B cell (primary cell): ENCODE data around the gene ATP4B. TPM values are rescaled to one million over a fixed set of nuclear protein-coding genes. Genes with fewer than 3 reads are reported as not detected.

Source experiments
- ATAC-seq: fragments of 200-7000 bp; cut with Tn5 transposase; one replicate; pipeline ENCODE4 v1.10.0; 2021; ENCODE audit warnings: low read depth, mild to moderate bottlenecking, moderate number of reproducible peaks, moderate library complexity
- CTCF ChIA-PET: fragments of 350-600 bp; sonication (Branson Sonifier 250); formaldehyde crosslinking; loops from one replicate; lab custom pipeline; 2021; ENCODE audit warnings: antibody characterized with exemption, inconsistent platforms; lab: Charles Lee
- POLR2A ChIA-PET: fragments of 350-600 bp; sonication (Branson Sonifier 250); formaldehyde crosslinking; loops from one replicate; lab custom pipeline; 2021; ENCODE audit warnings: antibody characterized with exemption; lab: Charles Lee
- DNase-seq: peaks from one replicate; pipeline ENCODE4 v3.0.0; 2013
- H2AFZ ChIP-seq: 2 replicates; pipeline ENCODE4 v1.6.1; 2012; ENCODE audit warnings: mild to moderate bottlenecking, low read depth, low read length; ENCODE audit not compliant: insufficient read depth, poor library complexity, severe bottlenecking
- H3K27ac ChIP-seq, 2 donors: 1 replicate in 1 of 2; 2 replicates in 1 of 2; pipeline ENCODE4 v1.5.1; 2012 to 2013; ENCODE audit warnings: low read length in 2 of 2, mild to moderate bottlenecking in 2 of 2, moderate library complexity in 1 of 2
- H3K27me3 ChIP-seq, 4 experiments: fragments of 200-600 bp in 1 of 4; sonication (generic) in 1 of 4; replicated peaks in 1 of 4; 1 replicate in 2 of 4; 2 replicates in 2 of 4; pipeline versions ENCODE4 v1.6.1 to v1.7.0; 2013 to 2016; ENCODE audit warnings: low read length in 3 of 4, mild to moderate bottlenecking in 2 of 4, mixed read lengths in 1 of 4, moderate library complexity in 1 of 4; ENCODE audit not compliant: insufficient read depth in 4 of 4, control insufficient read depth in 3 of 4; ENCODE audit errors: control extremely low read depth in 1 of 4
- H3K36me3 ChIP-seq, 2 experiments: replicated peaks in 1 of 2; 1 replicate in 1 of 2; 2 replicates in 1 of 2; pipeline versions ENCODE4 v1.6.1 to v1.7.1; 2013; ENCODE audit warnings: low read length in 1 of 2; ENCODE audit not compliant: insufficient read depth in 2 of 2, control insufficient read depth in 1 of 2; ENCODE audit errors: control extremely low read depth in 1 of 2, extremely low read depth in 1 of 2
- H3K4me1 ChIP-seq, 2 donors: fragments of 200-600 bp in 1 of 2; sonication (generic) in 1 of 2; 1 replicate in 1 of 2; 2 replicates in 1 of 2; pipeline versions ENCODE4 v1.5.1 to v1.6.1; 2013 to 2017; ENCODE audit warnings: low read length in 2 of 2; ENCODE audit not compliant: control insufficient read depth in 2 of 2, insufficient read depth in 2 of 2
- H3K4me2 ChIP-seq: replicated peaks from 2 replicates; pipeline ENCODE3; 2012; ENCODE audit warnings: mild to moderate bottlenecking, low read depth, low read length; ENCODE audit not compliant: poor library complexity, severe bottlenecking
- H3K4me3 ChIP-seq, 5 experiments: fragments of 200-600 bp in 1 of 5; sonication (generic) in 1 of 5; 1 replicate in 3 of 5; 2 replicates in 2 of 5; pipeline versions ENCODE4 v1.5.1 to v1.7.0; 2011 to 2016; ENCODE audit warnings: low read length in 4 of 5, mild to moderate bottlenecking in 4 of 5, low read depth in 2 of 5, control low read depth in 1 of 5, moderate library complexity in 1 of 5; ENCODE audit not compliant: insufficient read depth in 1 of 5; ENCODE audit errors: control extremely low read depth in 1 of 5, extremely low read depth in 1 of 5
- H3K79me2 ChIP-seq: fragments of 200-600 bp; sonication (generic); one replicate; pipeline ENCODE4 v1.6.0; 2016; ENCODE audit warnings: low read length; ENCODE audit not compliant: control insufficient read depth, insufficient read depth
- H3K9ac ChIP-seq: fragments of 200-600 bp; sonication (generic); 2 replicates; pipeline ENCODE4 v1.6.1; 2017; ENCODE audit warnings: mild to moderate bottlenecking, low read length, moderate library complexity
- H3K9me3 ChIP-seq, 3 donors: one replicate each; pipeline versions ENCODE4 v1.6.1 to v1.7.1; 2013; ENCODE audit warnings: low read length in 2 of 3; ENCODE audit not compliant: control insufficient read depth in 2 of 3, insufficient read depth in 1 of 3; ENCODE audit errors: control extremely low read depth in 1 of 3
- H4K20me1 ChIP-seq: 2 replicates; pipeline ENCODE4 v1.6.0; 2012; ENCODE audit warnings: mild to moderate bottlenecking, low read length; ENCODE audit not compliant: insufficient read depth, control insufficient read depth, poor library complexity, severe bottlenecking
- H3K27ac Mint-ChIP-seq: one replicate; pipeline ENCODE4 v1.8.0; 2021; ENCODE audit warnings: mixed read lengths
- H3K27me3 Mint-ChIP-seq: one replicate; pipeline ENCODE4 v1.8.0; 2021; ENCODE audit warnings: mixed read lengths
- H3K4me1 Mint-ChIP-seq: one replicate; pipeline ENCODE4 v1.8.0; 2021; ENCODE audit warnings: mixed read lengths
- H3K4me3 Mint-ChIP-seq: one replicate; pipeline ENCODE4 v1.8.0; 2021; ENCODE audit warnings: mixed read lengths
- H3K9me3 Mint-ChIP-seq: one replicate; pipeline ENCODE4 v1.8.0; 2022; ENCODE audit warnings: mixed read lengths; ENCODE audit not compliant: insufficient read depth
- CTCF ChIP-seq: fragments of 200-600 bp; IDR thresholded peaks from one replicate; pipeline ENCODE4 v1.8.0; 2022; ENCODE audit warnings: antibody characterized with exemption, mild to moderate bottlenecking
- EZH2 ChIP-seq: IDR thresholded peaks from 2 replicates; pipeline ENCODE4 v1.6.1; 2012; ENCODE audit warnings: borderline replicate concordance, low read depth, mild to moderate bottlenecking, moderate library complexity, low read length; ENCODE audit not compliant: insufficient read depth, poor library complexity, severe bottlenecking
- WGBS: methylation state at CpG from one replicate; pipeline ENCODE4 v1.1.5; 2013; ENCODE audit warnings: missing lambda C conversion rate; ENCODE audit not compliant: insufficient coverage; 5-methylcytosine and 5-hydroxymethylcytosine counted together
- intact Hi-C: fragments of 100-400 bp; cut with micrococcal nuclease; formaldehyde crosslinking; loops from one replicate; pipeline ENCODE4 v1.10.0; 2022
- polyA plus RNA-seq: library from polyadenylated mRNA; depleted of rRNA; stranded (reverse); fragments of >200 nt; gene quantifications from 2 replicates; pipeline ENCODE4 v1.2.3, GENCODE V29; 2012
- total RNA-seq, 2 donors: library from RNA; stranded (reverse); fragments of 120-200 nt in 1 of 2; gene quantifications; 1 replicate in 1 of 2; 2 replicates in 1 of 2; pipeline versions ENCODE4 v1.2.3 to v1.2.4, GENCODE V29; 2013 to 2022

ATP4B gene
- total and polyA plus RNA-seq, 2 donors (not counting 1 experiment from before 2014, with no cell fraction given) = not detected

- H3K9me3 Mint-ChIP-seq = no peaks in the 10 kb centered on the region
- ATAC-seq = no peak
- Histone ChIP-seq H3K27me3 (no peaks in the 10 kb centered on the region), H3K9ac (no peak overlapping the region), H3K27ac (no peak overlapping the region), H3K4me2 (no peak overlapping the region), H3K4me3 (no peak overlapping the region), H3K79me2 (peaks cover 48% of the 10 kb centered on the region), H2AFZ (no peak overlapping the region), H3K36me3 (peaks cover 0 to 49% of the 10 kb centered on the region in 2 experiments), H3K4me1 (no peaks in the 10 kb centered on the region), H4K20me1 (peaks cover 6% of the 10 kb centered on the region), H3K9me3 (no peaks in the 10 kb centered on the region)
- POLR2A ChIA-PET = no interaction called here
- no peaks in the 10 kb centered on the region for H3K4me1 Mint-ChIP-seq
- CTCF ChIA-PET = no interaction called here
- no peak overlapping the region for H3K27ac Mint-ChIP-seq
- 100% methylated on average over 3 of the region's 6 CpGs for WGBS
- no peak overlapping the region for H3K4me3 Mint-ChIP-seq
- no peak for DNase-seq
- intact Hi-C loops = no loop called here
- TF ChIP-seq EZH2 (no peak), CTCF (no peak)
- H3K27me3 Mint-ChIP-seq = no peaks in the 10 kb centered on the region
Observed at GRCh38 chr13:113630804-113631203, 27.2 kb downstream of the ATP4B start.

GRCh38 chr13:113630296-113630695, 27.7 kb downstream of the ATP4B start:
- no peak for TF ChIP-seq CTCF
- TF ChIP-seq EZH2 = no peak
- ChIA-PET CTCF (no interaction called here), POLR2A (no interaction called here)
- 95% methylated on average over 11 of the region's 11 CpGs for WGBS
- Histone ChIP-seq H3K36me3 (peaks cover 0 to 44% of the 10 kb centered on the region in 2 experiments), H3K4me3 (no peak overlapping the region), H2AFZ (no peak overlapping the region), H3K4me1 (no peaks in the 10 kb centered on the region), H3K79me2 (peaks cover 48% of the 10 kb centered on the region), H3K9me3 (no peaks in the 10 kb centered on the region), H3K9ac (no peak overlapping the region), H3K27me3 (no peaks in the 10 kb centered on the region), H3K27ac (no peak overlapping the region), H4K20me1 (peaks cover 6% of the 10 kb centered on the region), H3K4me2 (no peak overlapping the region)
- ATAC-seq (no peak), DNase-seq (no peak)
- Mint-ChIP-seq H3K27ac (no peak overlapping the region), H3K9me3 (no peaks in the 10 kb centered on the region), H3K4me3 (no peak overlapping the region), H3K27me3 (no peaks in the 10 kb centered on the region), H3K4me1 (no peaks in the 10 kb centered on the region)
- intact Hi-C loops = no loop called here
